ENCODE results near the gene CSE1L.

- TF ChIP-seq CTCF (IDR thresholded peaks at IDR 0.05) (no peak), POLR2A (IDR thresholded peaks at IDR 0.05) (no peak)
Measured at GRCh38 chr20:49091104-49091503, 45.0 kb downstream of the CSE1L start.
